Fibroblast of skin of right quadriceps (primary cell): ENCODE results near the gene CCNA1.

ENCODE experiments used
- DNase-seq: peaks from one replicate; pipeline ENCODE4 v3.0.0-alpha.2; 2013

CCNA1 gene

DNA sequence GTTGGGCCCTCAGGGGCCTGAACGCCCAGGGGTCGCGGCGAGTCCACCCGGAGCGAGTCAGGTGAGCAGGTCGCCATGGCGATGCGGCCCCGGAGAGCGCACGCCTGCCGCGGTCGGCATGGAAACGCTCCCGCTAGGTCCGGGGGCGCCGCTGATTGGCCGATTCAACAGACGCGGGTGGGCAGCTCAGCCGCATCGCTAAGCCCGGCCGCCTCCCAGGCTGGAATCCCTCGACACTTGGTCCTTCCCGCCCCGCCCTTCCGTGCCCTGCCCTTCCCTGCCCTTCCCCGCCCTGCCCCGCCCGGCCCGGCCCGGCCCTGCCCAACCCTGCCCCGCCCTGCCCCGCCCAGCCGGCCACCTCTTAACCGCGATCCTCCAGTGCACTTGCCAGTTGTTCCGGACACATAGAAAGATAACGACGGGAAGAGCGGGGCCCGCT, at the start of gene CCNA1:
CCNA1 (plus strand) TSS at position 390 of the 439 bp plus-strand sequence. CDS start 562 bp downstream, outside the sequence.
- DNase-seq, result no peak

- no peak for DNase-seq
These were observed 46.8 kb upstream of the CCNA1 start for GRCh38 chr13:36385489-36385888.

DNA sequence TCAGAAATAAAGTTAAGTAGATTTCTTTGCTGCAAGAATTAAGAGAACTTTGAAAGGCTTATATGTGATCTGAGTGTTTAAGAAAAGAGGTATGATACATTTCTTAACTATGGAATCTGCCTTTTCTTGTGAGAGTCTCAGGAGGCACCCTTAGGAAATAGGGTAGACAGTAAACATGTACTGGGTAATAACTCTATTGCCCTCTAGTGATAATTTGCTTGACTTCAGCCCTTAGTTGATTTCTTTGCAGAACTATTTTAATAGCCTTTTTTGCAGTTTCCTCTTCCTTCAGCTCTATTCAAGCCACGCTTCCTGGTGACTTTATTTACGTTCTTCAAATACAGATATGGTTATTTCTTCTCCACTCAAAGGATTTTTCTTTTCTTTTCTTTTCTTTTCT, 37.0 kb upstream of the CCNA1 start:
- DNase-seq, result peak; percentile 58

GRCh38 chr13:36405151-36405550, 27.1 kb upstream of the CCNA1 start:
- DNase-seq, result no peak

GRCh38 chr13:36412736-36413135, 19.6 kb upstream of the CCNA1 start:
- no peak for DNase-seq

- DNase-seq, result no peak
These were observed 19.1 kb upstream of the CCNA1 start for GRCh38 chr13:36413161-36413560.

GRCh38 chr13:36414461-36414860, 17.8 kb upstream of the CCNA1 start:
- no peak for DNase-seq

- no peak for DNase-seq
These were observed 15.0 kb upstream of the CCNA1 start for GRCh38 chr13:36417331-36417730.

DNA sequence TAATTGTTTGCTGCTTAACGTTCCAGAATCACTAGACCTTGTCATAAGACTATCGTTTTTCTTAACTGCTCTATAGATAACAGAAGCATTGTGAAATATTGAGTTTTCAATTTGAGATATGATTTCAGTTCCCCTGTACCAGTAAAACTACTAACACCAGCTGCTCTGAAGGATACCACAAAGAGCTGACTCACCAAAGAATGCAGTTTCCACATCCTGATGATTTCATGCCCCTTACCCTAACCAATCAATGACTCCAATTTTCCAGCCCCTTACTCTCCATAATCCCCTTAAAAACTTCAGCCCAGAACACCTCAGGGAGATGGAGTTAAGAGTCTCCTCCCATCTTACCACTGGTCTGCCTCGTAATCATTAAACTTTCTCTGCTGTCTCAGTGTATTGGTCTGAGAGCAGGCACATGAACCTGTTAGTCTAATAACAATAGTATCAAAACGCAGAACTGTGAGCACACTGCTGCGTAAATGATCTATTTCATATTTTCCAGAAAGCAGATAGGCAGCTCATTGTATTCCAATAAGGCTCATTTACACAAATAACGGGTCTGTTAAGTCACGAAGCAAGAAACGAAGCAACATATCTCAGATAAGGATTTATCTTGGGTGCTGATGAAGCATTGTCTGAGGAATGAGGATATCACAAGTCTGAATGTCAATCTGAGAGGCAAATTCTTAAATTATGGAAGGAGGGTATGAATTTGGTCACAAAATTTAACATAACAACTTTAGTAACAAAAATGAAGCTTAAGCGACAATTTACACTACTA, 14.1 kb upstream of the CCNA1 start:
- peak; percentile 68 for DNase-seq

GRCh38 chr13:36420437-36420891, 11.8 kb upstream of the CCNA1 start:
- peak; percentile 63 for DNase-seq

DNA sequence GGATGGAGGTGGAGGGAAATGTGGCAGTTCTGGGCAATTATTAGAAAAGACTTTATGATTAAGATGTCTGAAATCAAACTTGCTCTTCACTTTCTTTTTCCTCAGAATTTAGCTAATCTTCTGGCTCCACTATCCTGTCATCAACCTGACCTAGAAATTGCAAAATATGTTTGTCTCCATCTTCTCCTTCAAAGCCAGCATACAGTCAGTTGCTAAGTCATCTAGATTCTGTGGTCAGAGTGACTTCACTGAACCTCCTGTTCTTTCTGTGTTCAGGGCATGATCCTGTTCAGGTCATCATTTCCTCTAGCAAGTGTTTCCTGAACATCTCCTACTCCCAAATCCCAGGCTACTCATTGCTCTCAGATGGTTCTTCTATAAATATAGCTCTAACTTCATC, 10.8 kb upstream of the CCNA1 start:
- DNase-seq, result peak; percentile 35

DNA sequence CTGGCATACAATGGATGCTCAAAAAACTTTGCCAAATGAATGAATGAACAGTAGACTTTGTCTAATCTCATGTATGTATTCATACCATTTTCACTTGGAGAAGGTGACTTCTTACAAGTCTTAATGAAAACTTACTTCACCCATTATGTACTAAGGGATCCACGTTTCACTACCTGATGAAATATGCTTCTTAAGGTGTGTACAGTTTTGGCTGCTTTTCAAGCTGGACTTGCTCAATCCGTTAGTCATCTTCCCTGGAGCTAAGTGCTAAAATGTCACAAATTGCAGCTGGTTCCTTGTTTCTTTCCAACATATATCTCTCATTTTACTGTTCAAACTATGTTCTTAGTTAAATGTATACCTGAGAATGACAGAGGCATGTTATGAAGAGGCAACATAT, 4.2 kb upstream of the CCNA1 start:
- DNase-seq, result no peak

- no peak for DNase-seq
These were observed 1.8 kb upstream of the CCNA1 start for GRCh38 chr13:36430247-36431203.

GRCh38 chr13:36431204-36432105, 840 bp upstream of the CCNA1 start:
- no peak for DNase-seq

DNA sequence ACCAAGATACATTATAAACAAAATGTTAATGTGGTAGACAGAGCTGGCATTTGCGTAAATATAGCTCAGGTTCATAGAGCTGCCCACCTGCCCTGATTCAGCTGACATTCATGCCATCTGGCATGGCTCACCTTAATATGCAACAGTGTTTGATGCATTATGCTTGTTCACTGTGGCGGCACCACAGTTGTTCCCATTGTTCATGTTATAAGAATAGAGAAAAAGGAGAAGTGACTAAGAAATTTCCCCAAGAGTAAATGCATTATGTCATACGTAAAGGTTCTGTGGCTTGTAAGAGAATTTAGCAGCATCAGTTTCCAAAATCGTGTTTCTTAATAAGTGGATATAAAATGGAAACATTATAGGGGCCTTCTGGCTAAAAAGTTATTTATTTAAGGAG, 4.5 kb downstream of the CCNA1 start:
- no peak for DNase-seq

- no peak for DNase-seq
These were observed 6.5 kb downstream of the CCNA1 start for GRCh38 chr13:36438594-36439483.

DNA sequence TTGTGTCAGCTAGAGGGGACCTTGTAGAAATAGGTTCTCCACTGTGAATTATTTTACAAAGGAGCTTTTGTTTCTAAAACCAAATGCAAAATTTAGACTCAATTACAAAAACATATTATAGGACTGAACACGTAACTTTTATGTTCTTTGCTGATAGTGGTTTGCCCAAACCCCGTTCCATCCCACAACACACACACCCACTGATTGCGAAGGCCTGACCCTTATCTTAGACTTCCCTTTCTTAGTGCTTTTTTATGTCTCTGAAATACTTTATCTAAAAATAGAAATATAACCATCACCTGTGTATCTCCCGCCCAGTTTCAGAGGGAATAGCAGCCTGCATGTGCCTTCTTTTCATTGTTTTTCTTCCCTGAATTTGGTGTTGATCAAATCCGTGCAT, 13.0 kb downstream of the CCNA1 start:
- no peak for DNase-seq

DNA sequence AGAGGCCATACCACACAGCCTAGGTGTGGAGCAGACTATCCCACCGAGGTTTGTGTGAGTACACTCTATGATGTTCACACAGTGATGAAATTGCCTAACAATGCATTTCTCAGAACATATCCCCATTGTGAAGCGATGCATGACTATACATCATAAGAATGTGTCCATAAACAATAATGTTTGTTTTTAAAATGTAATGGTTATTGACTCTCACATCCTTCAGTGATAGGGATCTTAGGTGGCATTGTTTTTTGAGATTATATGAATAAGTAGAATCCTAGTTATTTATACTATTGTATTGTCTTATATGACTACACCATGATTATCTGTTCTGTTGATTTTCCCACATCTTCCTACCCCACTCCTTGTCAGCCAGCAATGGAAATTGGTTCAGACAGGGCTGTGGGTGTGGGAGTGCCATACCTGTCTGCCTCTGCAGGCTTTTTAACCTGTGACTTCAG, 13.6 kb downstream of the CCNA1 start:
- no peak for DNase-seq

- DNase-seq, result no peak
These were observed 15.2 kb downstream of the CCNA1 start for GRCh38 chr13:36447501-36447900.

GRCh38 chr13:36450534-36450933, 18.2 kb downstream of the CCNA1 start:
- DNase-seq, result no peak

DNA sequence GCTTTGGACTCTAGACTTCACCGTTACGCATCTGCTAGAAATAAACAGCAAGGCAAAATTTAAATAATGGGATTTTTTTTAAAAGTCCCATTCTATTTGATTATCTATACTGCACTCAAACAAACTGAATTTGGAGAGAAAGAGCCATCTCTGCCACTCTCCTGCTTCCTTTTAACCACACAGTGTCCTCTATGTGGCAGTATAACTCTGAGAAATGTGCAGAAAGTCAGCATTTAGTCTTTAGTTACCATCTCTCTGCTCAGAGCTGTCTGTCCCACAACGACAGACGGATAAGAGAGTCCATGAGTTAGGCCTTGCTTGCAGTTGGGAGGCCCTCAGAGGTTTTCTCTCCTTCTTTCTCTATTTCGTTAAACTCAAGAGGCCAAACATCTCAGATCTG, 21.2 kb downstream of the CCNA1 start:
- peak; percentile 23 for DNase-seq
